HG03457 (cell line): ENCODE results near the gene SNX12.

ENCODE experiments used
- ATAC-seq: cut with Tn5 transposase; IDR thresholded peaks from one replicate; pipeline ENCODE4 v1.9.1; 2021; ENCODE audit warnings: moderate number of reproducible peaks; ENCODE audit not compliant: unreplicated experiment

SNX12 gene

GRCh38 chrX:71068044-71068918, at the start of gene SNX12:
Gene SNX12, minus strand, starts transcription at chrX:71068334. Its CDS starts 28 bp downstream, at chrX:71068306.
- peak; percentile 90 for ATAC-seq

- no peak for ATAC-seq
These were observed 49.2 kb upstream of the SNX12 start for GRCh38 chrX:71117358-71117757.

- peak; percentile 29 for ATAC-seq
These were observed 43.8 kb upstream of the SNX12 start for GRCh38 chrX:71111921-71112431.

DNA sequence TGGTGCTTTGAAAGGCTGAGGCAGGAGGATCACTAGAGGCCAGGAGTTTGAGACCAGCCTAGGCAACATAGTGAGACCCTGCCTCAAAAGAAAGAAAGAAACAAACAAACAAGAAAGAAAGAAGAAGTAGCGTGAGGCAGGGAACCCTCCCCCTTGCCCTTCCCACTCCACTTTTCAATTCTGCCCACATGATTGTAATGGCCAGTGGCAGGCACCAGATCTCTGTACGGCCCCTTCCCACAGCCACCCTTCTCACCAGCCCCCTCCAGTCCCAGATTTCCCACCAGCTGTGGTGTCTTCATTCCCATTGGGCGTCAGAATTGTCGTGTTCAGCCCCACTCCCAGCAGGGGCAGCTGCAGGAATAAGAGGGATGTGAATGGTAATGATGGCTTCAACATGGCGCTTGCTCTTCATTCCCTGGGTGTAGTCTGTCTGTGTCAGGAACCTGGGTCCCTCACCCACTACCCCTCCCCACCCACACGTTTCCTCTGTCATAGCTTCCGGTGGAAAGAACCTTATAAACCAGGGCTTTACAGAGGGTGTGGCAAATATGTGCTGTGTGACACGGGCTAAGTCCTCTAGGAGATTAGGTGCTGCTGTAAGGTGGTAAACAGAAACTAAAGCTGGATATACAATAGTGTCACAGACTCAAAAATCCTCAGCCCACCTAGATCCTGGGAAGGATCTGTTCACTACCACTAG, 43.2 kb upstream of the SNX12 start, which contains the start of gene IL2RG:
IL2RG (minus strand) TSS at position 437 of the 703 bp plus-strand sequence; CDS start at position 399, 38 bp downstream.
- ATAC-seq, result peak; percentile 76

DNA sequence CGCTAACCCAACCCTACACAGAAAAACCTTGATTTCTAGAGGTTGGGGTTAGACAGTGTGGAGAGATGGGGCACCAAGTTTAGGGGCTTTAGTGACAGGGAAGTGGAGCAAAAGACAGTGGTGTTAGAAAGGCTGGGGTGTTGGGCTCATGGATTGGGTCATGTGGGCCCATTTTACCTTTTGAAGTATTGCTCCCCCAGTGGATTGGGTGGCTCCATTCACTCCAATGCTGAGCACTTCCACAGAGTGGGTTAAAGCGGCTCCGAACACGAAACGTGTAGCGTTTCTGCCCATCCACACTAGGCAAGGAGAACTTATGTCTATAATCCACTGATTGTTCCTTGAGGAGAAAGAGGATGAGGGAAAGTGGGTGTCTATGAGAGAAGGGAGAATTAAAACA, 40.9 kb upstream of the SNX12 start:
- no peak for ATAC-seq

GRCh38 chrX:71107762-71108360, 39.7 kb upstream of the SNX12 start:
- ATAC-seq, result no peak

- no peak for ATAC-seq
These were observed 39.1 kb upstream of the SNX12 start for GRCh38 chrX:71107245-71107644.

DNA sequence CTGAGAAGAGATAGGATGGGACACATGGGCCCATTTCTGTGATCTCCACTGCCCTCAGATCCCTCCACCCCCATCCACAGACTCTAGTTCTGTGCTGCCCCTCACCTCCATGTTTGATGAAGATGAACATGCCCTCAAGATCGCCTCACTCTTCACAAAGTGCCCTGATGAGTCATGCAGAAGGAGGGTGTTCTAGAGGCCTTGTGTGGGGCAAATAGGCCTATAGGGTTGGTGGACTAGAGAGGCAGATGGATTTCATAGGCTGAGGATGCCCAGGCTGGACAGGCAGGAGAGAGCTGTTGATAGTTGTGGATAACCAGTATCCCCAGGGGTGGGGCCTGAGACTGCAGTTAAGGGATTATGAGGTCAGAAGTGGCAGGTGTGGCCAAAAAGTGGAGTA, 38.3 kb upstream of the SNX12 start, which contains the start of gene CXorf65:
CXorf65 (minus strand) TSS at position 314 of the 400 bp plus-strand sequence; CDS start at position 130, 184 bp downstream.
- ATAC-seq, result no peak

DNA sequence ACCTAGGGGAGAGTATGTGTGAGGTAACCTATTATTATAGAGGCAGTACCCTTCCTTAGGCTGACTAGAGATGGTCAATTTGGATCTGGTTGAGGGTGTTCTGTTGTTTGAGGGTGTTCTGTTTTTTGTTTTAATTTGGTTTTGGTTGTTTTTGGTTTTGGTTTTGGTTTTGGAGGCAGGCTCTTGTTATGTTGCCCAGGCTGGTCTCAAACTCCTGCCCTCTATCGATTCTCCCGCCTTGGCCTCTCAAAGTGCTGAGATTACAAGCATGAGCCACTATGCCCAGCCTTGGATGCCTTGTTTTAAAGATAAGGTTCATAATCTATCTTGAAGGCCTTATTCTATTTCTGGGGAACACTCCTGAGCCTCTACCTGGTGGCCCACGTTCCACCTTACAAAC, 37.5 kb upstream of the SNX12 start:
- no peak for ATAC-seq

- ATAC-seq, result no peak
These were observed 35.2 kb upstream of the SNX12 start for GRCh38 chrX:71103110-71103983.

DNA sequence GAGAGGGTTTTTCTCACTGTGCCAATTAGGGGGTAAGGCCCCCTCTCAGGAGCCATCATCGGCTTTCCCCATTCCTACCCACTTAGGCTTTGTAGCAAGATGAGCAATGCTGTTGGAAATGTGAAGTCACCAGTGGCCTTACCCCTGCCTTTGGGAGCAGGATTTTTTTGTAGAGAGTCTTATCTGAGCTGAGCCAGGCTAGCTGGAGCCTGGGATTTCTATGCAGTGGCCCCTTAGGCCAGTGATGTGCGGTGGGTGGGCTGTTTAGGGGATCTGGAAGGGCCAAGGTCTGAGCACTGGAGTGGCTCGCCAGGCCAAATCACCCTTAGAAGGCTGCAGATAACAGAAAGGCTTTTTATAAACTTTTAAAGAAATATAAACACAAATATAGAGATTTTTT, 34.2 kb upstream of the SNX12 start:
- no peak for ATAC-seq

DNA sequence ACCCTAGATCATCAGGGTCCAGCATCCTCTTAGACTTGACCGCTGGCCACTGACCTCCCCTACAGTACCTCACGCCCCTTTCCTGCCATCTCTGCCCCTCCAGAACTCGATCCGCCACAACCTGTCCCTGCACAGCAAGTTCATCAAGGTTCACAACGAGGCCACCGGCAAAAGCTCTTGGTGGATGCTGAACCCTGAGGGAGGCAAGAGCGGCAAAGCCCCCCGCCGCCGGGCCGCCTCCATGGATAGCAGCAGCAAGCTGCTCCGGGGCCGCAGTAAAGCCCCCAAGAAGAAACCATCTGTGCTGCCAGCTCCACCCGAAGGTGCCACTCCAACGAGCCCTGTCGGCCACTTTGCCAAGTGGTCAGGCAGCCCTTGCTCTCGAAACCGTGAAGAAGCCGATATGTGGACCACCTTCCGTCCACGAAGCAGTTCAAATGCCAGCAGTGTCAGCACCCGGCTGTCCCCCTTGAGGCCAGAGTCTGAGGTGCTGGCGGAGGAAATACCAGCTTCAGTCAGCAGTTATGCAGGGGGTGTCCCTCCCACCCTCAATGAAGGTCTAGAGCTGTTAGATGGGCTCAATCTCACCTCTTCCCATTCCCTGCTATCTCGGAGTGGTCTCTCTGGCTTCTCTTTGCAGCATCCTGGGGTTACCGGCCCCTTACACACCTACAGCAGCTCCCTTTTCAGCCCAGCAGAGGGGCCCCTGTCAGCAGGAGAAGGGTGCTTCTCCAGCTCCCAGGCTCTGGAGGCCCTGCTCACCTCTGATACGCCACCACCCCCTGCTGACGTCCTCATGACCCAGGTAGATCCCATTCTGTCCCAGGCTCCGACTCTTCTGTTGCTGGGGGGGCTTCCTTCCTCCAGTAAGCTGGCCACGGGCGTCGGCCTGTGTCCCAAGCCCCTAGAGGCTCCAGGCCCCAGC, 32.7 kb upstream of the SNX12 start:
- no peak for ATAC-seq

GRCh38 chrX:71099736-71100135, 31.6 kb upstream of the SNX12 start:
- ATAC-seq, result no peak

DNA sequence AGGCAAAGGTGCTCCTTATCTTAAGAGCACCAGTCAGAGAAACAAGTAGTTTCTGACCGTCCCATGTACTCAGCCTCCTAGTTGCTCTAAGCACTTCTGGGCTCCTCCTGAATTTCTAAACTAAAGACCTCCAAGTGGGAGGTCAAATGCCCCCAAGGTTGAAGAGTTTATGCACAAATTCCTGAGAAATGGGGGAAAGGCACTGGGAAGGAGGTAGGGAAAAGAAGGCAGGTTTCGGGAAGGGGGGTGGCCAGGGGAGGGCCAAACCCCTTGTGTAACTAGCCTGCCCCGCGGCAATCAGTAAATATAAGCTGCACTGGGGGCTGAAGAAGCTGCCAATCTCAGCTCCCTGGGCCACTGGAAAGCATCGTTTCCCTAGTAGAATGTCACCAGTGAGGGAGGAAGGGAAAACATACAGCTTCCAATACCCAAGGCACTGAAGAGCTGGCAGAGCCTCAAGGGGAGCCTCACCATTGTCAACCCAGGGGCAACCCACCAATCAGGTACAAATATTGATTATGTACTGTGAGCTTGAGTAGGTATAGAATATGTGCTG, 30.9 kb upstream of the SNX12 start:
- no peak for ATAC-seq

DNA sequence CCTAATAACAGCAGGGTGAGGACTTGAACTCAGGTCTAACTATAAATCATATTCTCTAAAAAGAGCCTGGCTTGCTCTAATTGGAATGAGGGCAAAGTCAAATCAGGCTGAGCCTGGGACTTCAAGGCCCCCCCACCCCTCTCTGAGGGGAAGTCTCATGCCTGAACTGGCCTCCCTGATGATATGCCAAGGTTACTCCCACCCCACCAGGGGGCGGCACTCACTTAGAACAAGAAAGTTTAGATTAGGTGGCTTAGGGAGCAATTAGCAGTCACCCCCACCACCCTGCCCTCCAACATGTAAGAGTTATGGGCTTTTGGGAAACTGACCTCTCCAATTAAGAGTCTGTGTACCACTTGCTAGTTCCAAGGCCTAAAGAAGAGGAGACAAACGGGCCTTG, 30.2 kb upstream of the SNX12 start:
- no peak for ATAC-seq

DNA sequence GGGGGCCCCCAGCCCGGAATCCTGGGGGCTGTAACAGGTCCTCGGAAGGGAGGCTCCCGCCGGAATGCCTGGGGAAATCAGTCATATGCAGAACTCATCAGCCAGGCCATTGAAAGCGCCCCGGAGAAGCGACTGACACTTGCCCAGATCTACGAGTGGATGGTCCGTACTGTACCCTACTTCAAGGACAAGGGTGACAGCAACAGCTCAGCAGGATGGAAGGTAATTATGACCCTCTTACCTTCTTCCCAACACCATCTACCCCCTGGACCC, 28.6 kb upstream of the SNX12 start:
- ATAC-seq, result no peak

- ATAC-seq, result no peak
These were observed 28.0 kb upstream of the SNX12 start for GRCh38 chrX:71095981-71096759.

- peak; percentile 84 for ATAC-seq
These were observed 27.4 kb upstream of the SNX12 start, which contains the start of gene FOXO4 for GRCh38 chrX:71095555-71095980. Gene FOXO4, plus strand, starts transcription at chrX:71095851. Its CDS starts 678 bp downstream, at chrX:71096529.
